Fibroblast of lung (primary cell): ENCODE results near the gene ARID3A. TPM values are rescaled to one million over a fixed set of nuclear protein-coding genes. Genes with fewer than 3 reads are reported as not detected.
A peak's percentile ranks its signal among the peaks of the same experiment; 100 is the strongest.

Experiments
- DNase-seq, 2 donors: peaks; one replicate each; pipeline versions ENCODE4 v3.0.0 to v3.0.0-alpha.2; 2010; ENCODE audit warnings: low read depth in 2 of 2
- H2AFZ ChIP-seq: 2 replicates; pipeline ENCODE4 v1.5.1; 2012; ENCODE audit warnings: low read length, control low read depth, inconsistent platforms
- H3K27ac ChIP-seq: 2 replicates; pipeline ENCODE4 v1.5.1; 2011; ENCODE audit warnings: low read length, control low read depth; ENCODE audit not compliant: insufficient read depth
- H3K27me3 ChIP-seq: 2 replicates; pipeline ENCODE4 v1.5.1; 2011; ENCODE audit warnings: mild to moderate bottlenecking, low read length; ENCODE audit not compliant: control insufficient read depth, insufficient read depth
- H3K36me3 ChIP-seq: 2 replicates; pipeline ENCODE4 v1.5.1; 2011; ENCODE audit warnings: low read length; ENCODE audit not compliant: control insufficient read depth, insufficient read depth
- H3K4me1 ChIP-seq: 2 replicates; pipeline ENCODE4 v1.5.1; 2011; ENCODE audit warnings: low read length; ENCODE audit not compliant: control insufficient read depth, insufficient read depth; ENCODE audit errors: extremely low read depth
- H3K4me2 ChIP-seq: 2 replicates; pipeline ENCODE4 v1.5.1; 2011; ENCODE audit warnings: low read length, control low read depth; ENCODE audit not compliant: insufficient read depth; ENCODE audit errors: extremely low read depth
- H3K4me3 ChIP-seq, 4 experiments: fragments of 200-600 bp in 1 of 4; sonication (generic) in 1 of 4; replicated peaks in 1 of 4; 2 replicates each; pipeline ENCODE4 v1.5.1; 2011 to 2016; ENCODE audit warnings: low read length in 4 of 4, low read depth in 3 of 4, mild to moderate bottlenecking in 3 of 4, control low read depth in 2 of 4, inconsistent platforms in 1 of 4, mixed read lengths in 1 of 4; ENCODE audit not compliant: insufficient read depth in 1 of 4; ENCODE audit errors: control extremely low read depth in 1 of 4
- H3K79me2 ChIP-seq: 2 replicates; pipeline ENCODE4 v1.5.1; 2012; ENCODE audit warnings: mild to moderate bottlenecking, low read length, inconsistent platforms; ENCODE audit not compliant: control insufficient read depth, insufficient read depth
- H3K9ac ChIP-seq: 2 replicates; pipeline ENCODE4 v1.5.1; 2011; ENCODE audit warnings: mild to moderate bottlenecking, low read length, control low read depth; ENCODE audit not compliant: insufficient read depth
- H3K9me3 ChIP-seq: 2 replicates; pipeline ENCODE4 v1.5.1; 2012; ENCODE audit warnings: low read depth, low read length; ENCODE audit not compliant: control insufficient read depth, insufficient read depth
- H4K20me1 ChIP-seq: 2 replicates; pipeline ENCODE4 v1.5.1; 2011; ENCODE audit warnings: low read length; ENCODE audit not compliant: control insufficient read depth, insufficient read depth; ENCODE audit errors: extremely low read depth
- CTCF ChIP-seq, 2 donors: IDR thresholded peaks in 1 of 2; conservative IDR thresholded peaks in 1 of 2; 1 replicate in 1 of 2; 2 replicates in 1 of 2; pipeline ENCODE4 v1.5.1; 2011 to 2012; ENCODE audit warnings: low read length in 2 of 2, control low read depth in 1 of 2, inconsistent platforms in 1 of 2, low read depth in 1 of 2, mild to moderate bottlenecking in 1 of 2
- EZH2 ChIP-seq: IDR thresholded peaks from 2 replicates; pipeline ENCODE4 v1.5.1; 2012; ENCODE audit warnings: low read length, control low read depth, mild to moderate bottlenecking; ENCODE audit errors: missing control alignments
- polyA plus RNA-seq, 2 donors: library from polyadenylated mRNA; depleted of rRNA in 1 of 2; stranded (reverse) in 1 of 2; unstranded in 1 of 2; fragments of >200 nt; gene quantifications; 2 replicates each; pipeline ENCODE4 v1.2.1, GENCODE V29; 2011 to 2012; ENCODE audit warnings: missing spikeins in 1 of 2
- total RNA-seq: library from RNA; depleted of rRNA; stranded (reverse); fragments of >200 nt; gene quantifications from 2 replicates; pipeline ENCODE4 v1.2.1, GENCODE V29; 2014

Gene ARID3A
- total and polyA plus RNA-seq, 2 donors (not counting 1 experiment from before 2014, with no cell fraction given): 6.4 to 14.9 TPM

- H3K4me2 ChIP-seq: no peak overlapping the region
- H3K4me3 ChIP-seq: no peak overlapping the region
- peaks cover 1% of the 10 kb centered on the region for H4K20me1 ChIP-seq
- no peaks in the 10 kb centered on the region for H3K9me3 ChIP-seq
- H3K27me3 ChIP-seq: no peaks in the 10 kb centered on the region
- H3K79me2 ChIP-seq: peaks cover 85% of the 10 kb centered on the region
- H3K4me1 ChIP-seq: peaks cover 20% of the 10 kb centered on the region
- no peak overlapping the region for H3K27ac ChIP-seq
- DNase-seq: no peak
- H3K9ac ChIP-seq: no peak overlapping the region
- H3K36me3 ChIP-seq: peaks cover 26% of the 10 kb centered on the region
- no peak overlapping the region for H2AFZ ChIP-seq
- TF ChIP-seq CTCF (conservative IDR thresholded peaks at IDR 0.05 in 1 of 2, IDR thresholded peaks at IDR 0.05 in 1 of 2; ENCODE audit: low read depth in 1 of 2, low read length in 2 of 2) (no peak), EZH2 (no peak)
These were observed 90.2 kb downstream of the ARID3A start for GRCh38 chr19:1015782-1016646.

GRCh38 chr19:1016647-1017114, 90.8 kb downstream of the ARID3A start:
- H3K9ac ChIP-seq: no peak overlapping the region
- peaks cover 23% of the 10 kb centered on the region for H3K36me3 ChIP-seq
- H4K20me1 ChIP-seq: peaks cover 1% of the 10 kb centered on the region
- no peak overlapping the region for H2AFZ ChIP-seq
- no peak overlapping the region for H3K4me3 ChIP-seq
- H3K4me1 ChIP-seq: peaks cover 20% of the 10 kb centered on the region
- peak; percentile 59 to 82 for DNase-seq
- H3K79me2 ChIP-seq: peaks cover 85% of the 10 kb centered on the region
- H3K9me3 ChIP-seq: no peaks in the 10 kb centered on the region
- H3K27ac ChIP-seq: peak overlapping the region; percentile 45
- no peak for TF ChIP-seq EZH2
- TF ChIP-seq CTCF (conservative IDR thresholded peaks at IDR 0.05 in 1 of 2, IDR thresholded peaks at IDR 0.05 in 1 of 2; ENCODE audit: low read depth in 1 of 2, low read length in 2 of 2): no peak
- peak overlapping the region; percentile 64 for H3K4me2 ChIP-seq
- H3K27me3 ChIP-seq: no peaks in the 10 kb centered on the region

GRCh38 chr19:1017115-1017905, 91.5 kb downstream of the ARID3A start:
- Histone ChIP-seq H3K27me3 (no peaks in the 10 kb centered on the region), H3K4me1 (peaks cover 20% of the 10 kb centered on the region), H3K79me2 (peaks cover 84% of the 10 kb centered on the region), H3K4me2 (peak overlapping the region; percentile 64), H3K9me3 (no peaks in the 10 kb centered on the region), H3K27ac (peak overlapping the region; percentile 45), H3K36me3 (peaks cover 17% of the 10 kb centered on the region), H3K4me3 (no peak overlapping the region), H4K20me1 (peaks cover 1% of the 10 kb centered on the region), H3K9ac (peak overlapping the region; percentile 46), H2AFZ (no peak overlapping the region)
- DNase-seq: no peak
- TF ChIP-seq EZH2 (no peak), CTCF (conservative IDR thresholded peaks at IDR 0.05 in 1 of 2, IDR thresholded peaks at IDR 0.05 in 1 of 2; ENCODE audit: low read depth in 1 of 2, low read length in 2 of 2) (no peak)
